DOHH2 (cell line): ENCODE measurements around the gene GRAMD2B.
A peak's percentile ranks its signal among the peaks of the same experiment; 100 is the strongest.

Source experiments
- H3F3A ChIP-seq: fragments of 200-600 bp; sonication (generic), shearing (Covaris generic); 2 replicates; pipeline ENCODE4 v1.6.0; 2016; ENCODE audit warnings: antibody characterized with exemption, mild to moderate bottlenecking; ENCODE audit not compliant: control insufficient read depth, insufficient read depth
- H3K27ac ChIP-seq: fragments of 200-600 bp; sonication (generic); 2 replicates; pipeline ENCODE4 v1.5.1; 2014; ENCODE audit warnings: low read depth, mild to moderate bottlenecking, low read length, moderate library complexity
- H3K27me3 ChIP-seq: fragments of 200-600 bp; sonication (generic); 2 replicates; pipeline ENCODE4 v1.6.1; 2014; ENCODE audit warnings: mild to moderate bottlenecking, low read length, mixed read lengths; ENCODE audit not compliant: control insufficient read depth
- H3K36me3 ChIP-seq: fragments of 200-600 bp; sonication (generic); 2 replicates; pipeline ENCODE4 v1.6.1; 2014; ENCODE audit warnings: mild to moderate bottlenecking, low read length, moderate library complexity, mixed read lengths; ENCODE audit not compliant: control insufficient read depth
- H3K4me1 ChIP-seq: fragments of 200-600 bp; sonication (generic); 2 replicates; pipeline ENCODE4 v1.6.1; 2014; ENCODE audit warnings: mild to moderate bottlenecking, low read length, mixed read lengths; ENCODE audit not compliant: control insufficient read depth
- H3K4me2 ChIP-seq: fragments of 200-600 bp; sonication (generic); 2 replicates; pipeline ENCODE4 v1.6.0; 2014; ENCODE audit warnings: mild to moderate bottlenecking, low read length, moderate library complexity
- H3K4me3 ChIP-seq: fragments of 200-600 bp; sonication (generic); 2 replicates; pipeline ENCODE4 v1.5.1; 2014; ENCODE audit warnings: mild to moderate bottlenecking, low read length, mixed read lengths
- H3K79me2 ChIP-seq: fragments of 200-600 bp; sonication (generic); 2 replicates; pipeline ENCODE4 v1.6.1; 2014; ENCODE audit warnings: mild to moderate bottlenecking, low read length, mixed read lengths; ENCODE audit not compliant: control insufficient read depth
- H3K9me2 ChIP-seq: fragments of 200-600 bp; sonication (generic); replicated peaks from 2 replicates; pipeline ENCODE4 v1.6.1; 2014; ENCODE audit warnings: mild to moderate bottlenecking, low read length, mixed read lengths; ENCODE audit not compliant: control insufficient read depth
- H3K9me3 ChIP-seq: fragments of 200-600 bp; sonication (generic); 2 replicates; pipeline ENCODE4 v1.6.1; 2014; ENCODE audit warnings: antibody characterized with exemption, low read length, mixed read lengths; ENCODE audit not compliant: control insufficient read depth, insufficient read depth
- H4K20me1 ChIP-seq: fragments of 200-600 bp; sonication (generic); 2 replicates; pipeline ENCODE4 v1.6.0; 2014; ENCODE audit warnings: low read depth, mild to moderate bottlenecking, antibody characterized with exemption, low read length, moderate library complexity; ENCODE audit not compliant: control insufficient read depth, insufficient read depth
- CTCF ChIP-seq: fragments of 200-600 bp; sonication (generic); IDR thresholded peaks from one replicate; pipeline ENCODE4 v1.5.1; 2014; ENCODE audit warnings: antibody characterized with exemption, mild to moderate bottlenecking, low read depth, low read length; ENCODE audit not compliant: poor library complexity, severe bottlenecking
- EZH2phosphoT487 ChIP-seq: fragments of 200-600 bp; sonication (generic); IDR thresholded peaks from 2 replicates; pipeline ENCODE4 v1.6.1; 2017; ENCODE audit warnings: borderline replicate concordance, mild to moderate bottlenecking, antibody characterized with exemption, low read length, moderate library complexity, mixed read lengths

Gene GRAMD2B

GRCh38 chr5:126508251-126508961 is 85.2 kb downstream of the GRAMD2B start:
- TF ChIP-seq CTCF (no peak), EZH2phosphoT487 (no peak)
- Histone ChIP-seq H3K36me3 (no peaks in the 10 kb centered on the region), H3F3A (no peaks in the 10 kb centered on the region), H3K9me2 (no peaks in the 10 kb centered on the region), H3K79me2 (no peaks in the 10 kb centered on the region), H3K27ac (no peak overlapping the region), H3K4me3 (no peak overlapping the region), H3K27me3 (no peaks in the 10 kb centered on the region), H3K4me1 (peaks cover 7% of the 10 kb centered on the region), H3K4me2 (0 out of 2 replicates have a peak overlapping the region, but pooled peaks have one; percentile 0), H3K9me3 (no peaks in the 10 kb centered on the region), H4K20me1 (no peaks in the 10 kb centered on the region)

- TF ChIP-seq EZH2phosphoT487 (no peak), CTCF (no peak)
- no peaks in the 10 kb centered on the region for H4K20me1 ChIP-seq
- no peaks in the 10 kb centered on the region for H3K9me3 ChIP-seq
- peaks cover 7% of the 10 kb centered on the region for H3K4me1 ChIP-seq
- H3K27ac ChIP-seq, result no peak overlapping the region
- H3K4me3 ChIP-seq, result no peak overlapping the region
- no peaks in the 10 kb centered on the region for H3K27me3 ChIP-seq
- 0 out of 2 replicates have a peak overlapping the region, but pooled peaks have one; percentile 0 for H3K4me2 ChIP-seq
- no peaks in the 10 kb centered on the region for H3K36me3 ChIP-seq
- H3F3A ChIP-seq, result no peaks in the 10 kb centered on the region
- no peaks in the 10 kb centered on the region for H3K9me2 ChIP-seq
- no peaks in the 10 kb centered on the region for H3K79me2 ChIP-seq
Observed at GRCh38 chr5:126508962-126509279, 85.7 kb downstream of the GRAMD2B start.

GRCh38 chr5:126509339-126509738 is 86.1 kb downstream of the GRAMD2B start:
- Histone ChIP-seq H3K4me1 (peaks cover 7% of the 10 kb centered on the region), H3K79me2 (no peaks in the 10 kb centered on the region), H3K9me2 (no peaks in the 10 kb centered on the region), H3K36me3 (no peaks in the 10 kb centered on the region), H3K4me2 (no peak overlapping the region), H3K4me3 (no peak overlapping the region), H3K9me3 (no peaks in the 10 kb centered on the region), H3K27ac (no peak overlapping the region), H3K27me3 (no peaks in the 10 kb centered on the region), H4K20me1 (no peaks in the 10 kb centered on the region), H3F3A (no peaks in the 10 kb centered on the region)
- TF ChIP-seq CTCF (no peak), EZH2phosphoT487 (no peak)
